Activated T-helper 9 cell treated with anti-CD3 and anti-CD28 coated beads, Interleukin-2, amount 50 U/mL, for 16 hours (primary cell): Measurements from ENCODE around the gene AGAP3.

Source experiments
- DNase-seq: peaks from one replicate; pipeline ENCODE4 v3.0.0-alpha.2; 2020; ENCODE audit warnings: low read depth

The AGAP3 gene

GRCh38 chr7:151110236-151110940 lies 24.1 kb downstream of the AGAP3 start:
- DNase-seq = no peak

- DNase-seq = peak; percentile 59
Measured at GRCh38 chr7:151110941-151111645, 24.8 kb downstream of the AGAP3 start.

- DNase-seq = no peak
Measured at GRCh38 chr7:151113344-151114150, 27.3 kb downstream of the AGAP3 start.

- no peak for DNase-seq
Measured at GRCh38 chr7:151114151-151115090, 28.1 kb downstream of the AGAP3 start.

GRCh38 chr7:151115121-151115835 lies 29.0 kb downstream of the AGAP3 start:
- DNase-seq = no peak

- DNase-seq = no peak
Measured at GRCh38 chr7:151115836-151116418, 29.7 kb downstream of the AGAP3 start.

GRCh38 chr7:151116603-151117440 lies 30.5 kb downstream of the AGAP3 start:
- DNase-seq = no peak

GRCh38 chr7:151117565-151117964 lies 31.3 kb downstream of the AGAP3 start:
- peak; percentile 11 for DNase-seq

GRCh38 chr7:151118108-151119054 lies 32.1 kb downstream of the AGAP3 start:
- no peak for DNase-seq

- DNase-seq = no peak
Measured at GRCh38 chr7:151119055-151119415, 32.8 kb downstream of the AGAP3 start.

GRCh38 chr7:151119902-151120301 lies 33.6 kb downstream of the AGAP3 start:
- DNase-seq = no peak

- no peak for DNase-seq
Measured at GRCh38 chr7:151120896-151121295, 34.6 kb downstream of the AGAP3 start.

GRCh38 chr7:151121380-151122170 lies 35.3 kb downstream of the AGAP3 start:
- DNase-seq = no peak

GRCh38 chr7:151122276-151122675 lies 36.0 kb downstream of the AGAP3 start:
- no peak for DNase-seq

- no peak for DNase-seq
Measured at GRCh38 chr7:151122796-151123157, 36.5 kb downstream of the AGAP3 start.

- no peak for DNase-seq
Measured at GRCh38 chr7:151123158-151123821, 37.0 kb downstream of the AGAP3 start.

GRCh38 chr7:151123822-151124464 lies 37.7 kb downstream of the AGAP3 start:
- peak; percentile 70 for DNase-seq
